Measurements from ENCODE around the gene ADAM23. TPM values are rescaled to one million over a fixed set of nuclear protein-coding genes. Genes with fewer than 3 reads are reported as not detected.

ADAM23 gene
- total and polyA plus RNA-seq, 2 experiments from 2014 or later: 2.8 to 3.3 TPM

DNA sequence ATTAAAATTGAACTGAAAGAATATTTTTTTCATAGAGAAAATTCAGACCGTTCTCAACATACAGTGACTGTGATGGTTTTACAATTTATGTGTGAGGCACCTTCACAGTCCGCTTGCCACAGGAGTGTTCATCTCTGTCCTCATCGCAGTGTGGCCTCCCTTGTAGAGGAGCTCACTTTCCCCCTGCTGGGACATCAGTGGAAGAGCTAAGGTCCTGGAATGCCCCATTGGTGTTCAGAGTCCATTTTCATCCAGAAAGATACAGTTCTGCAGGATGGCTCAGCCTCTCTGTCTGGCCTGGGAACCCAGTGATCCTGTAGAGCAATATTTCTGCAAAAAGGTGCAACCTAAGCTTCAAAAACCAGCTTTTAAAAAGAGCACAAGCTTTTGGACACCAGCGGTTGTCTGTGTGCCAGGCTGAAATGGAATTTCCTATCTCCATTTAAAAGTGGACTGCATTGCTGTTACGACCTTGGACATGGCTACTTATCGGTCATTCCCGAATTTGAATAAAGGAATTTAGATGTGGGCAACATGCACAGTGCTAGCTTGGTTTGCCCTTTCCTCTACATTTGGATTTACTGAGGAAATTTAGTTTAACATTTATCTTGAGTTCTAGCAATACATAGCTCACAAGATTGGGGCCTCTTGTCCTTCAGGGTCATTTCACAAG is 172.2 kb downstream of the ADAM23 start:
- Histone ChIP-seq H3K27ac (no peak overlapping the region), H2AFZ (no peak overlapping the region), H3K9me2 (replicated peaks; ENCODE audit: insufficient read depth) (no peaks in the 10 kb centered on the region), H3K4me2 (no peak overlapping the region), H3K4me1 (ENCODE audit: insufficient read depth) (no peaks in the 10 kb centered on the region), H3K36me3 (replicated peaks; ENCODE audit: insufficient read depth, low read depth) (no peaks in the 10 kb centered on the region), H3K9me3 (ENCODE audit: low read depth) (no peaks in the 10 kb centered on the region), H4K20me1 (ENCODE audit: insufficient read depth, poor library complexity, severe bottlenecking) (no peaks in the 10 kb centered on the region), H3K27me3 (no peaks in the 10 kb centered on the region), H3K79me2 (no peaks in the 10 kb centered on the region), H3K4me3 (no peak overlapping the region)
- TF ChIP-seq EZH2 (IDR thresholded peaks at IDR 0.05; ENCODE audit: borderline replicate concordance): no peak
- TF ChIP-seq, protein P1, sequence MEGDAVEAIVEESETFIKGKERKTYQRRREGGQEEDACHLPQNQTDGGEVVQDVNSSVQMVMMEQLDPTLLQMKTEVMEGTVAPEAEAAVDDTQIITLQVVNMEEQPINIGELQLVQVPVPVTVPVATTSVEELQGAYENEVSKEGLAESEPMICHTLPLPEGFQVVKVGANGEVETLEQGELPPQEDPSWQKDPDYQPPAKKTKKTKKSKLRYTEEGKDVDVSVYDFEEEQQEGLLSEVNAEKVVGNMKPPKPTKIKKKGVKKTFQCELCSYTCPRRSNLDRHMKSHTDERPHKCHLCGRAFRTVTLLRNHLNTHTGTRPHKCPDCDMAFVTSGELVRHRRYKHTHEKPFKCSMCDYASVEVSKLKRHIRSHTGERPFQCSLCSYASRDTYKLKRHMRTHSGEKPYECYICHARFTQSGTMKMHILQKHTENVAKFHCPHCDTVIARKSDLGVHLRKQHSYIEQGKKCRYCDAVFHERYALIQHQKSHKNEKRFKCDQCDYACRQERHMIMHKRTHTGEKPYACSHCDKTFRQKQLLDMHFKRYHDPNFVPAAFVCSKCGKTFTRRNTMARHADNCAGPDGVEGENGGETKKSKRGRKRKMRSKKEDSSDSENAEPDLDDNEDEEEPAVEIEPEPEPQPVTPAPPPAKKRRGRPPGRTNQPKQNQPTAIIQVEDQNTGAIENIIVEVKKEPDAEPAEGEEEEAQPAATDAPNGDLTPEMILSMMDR (IDR thresholded peaks at IDR 0.05; ENCODE audit: poor library complexity): no peak
- TF ChIP-seq EZH2phosphoT487 (IDR thresholded peaks at IDR 0.05; ENCODE audit: low read depth, severe bottlenecking, unreplicated experiment): no peak
- WGBS (ENCODE audit: low lambda C conversion rate, missing lambda C conversion rate): 78% methylated on average over 7 of the region's 7 CpGs
- DNase-seq (ENCODE audit: low spot score): no peak

DNA sequence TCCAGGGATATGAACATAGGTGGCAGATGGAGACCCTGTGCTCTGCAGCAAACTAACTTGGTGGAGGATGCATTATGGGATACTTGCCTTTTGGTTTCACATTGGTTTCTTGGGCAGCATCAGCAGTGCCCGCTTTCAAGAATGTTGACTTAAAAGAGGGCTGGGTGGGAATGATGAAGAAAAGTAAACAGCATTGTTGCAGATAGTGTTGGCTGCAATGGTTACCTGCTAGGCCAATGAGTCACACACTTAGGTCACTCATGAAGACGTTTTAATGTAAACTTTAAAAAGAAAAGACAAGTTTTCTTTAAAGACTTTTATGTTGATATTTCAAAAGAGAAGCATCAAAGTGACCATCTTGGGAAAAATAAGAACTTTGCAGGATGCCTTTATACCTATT is 172.8 kb downstream of the ADAM23 start:
- Histone ChIP-seq H3K27me3 (no peaks in the 10 kb centered on the region), H3K9me2 (replicated peaks; ENCODE audit: insufficient read depth) (no peaks in the 10 kb centered on the region), H3K27ac (no peak overlapping the region), H3K4me1 (ENCODE audit: insufficient read depth) (no peaks in the 10 kb centered on the region), H3K4me2 (no peak overlapping the region), H4K20me1 (ENCODE audit: insufficient read depth, poor library complexity, severe bottlenecking) (no peaks in the 10 kb centered on the region), H3K79me2 (no peaks in the 10 kb centered on the region), H3K4me3 (no peak overlapping the region), H3K36me3 (replicated peaks; ENCODE audit: insufficient read depth, low read depth) (no peaks in the 10 kb centered on the region), H2AFZ (no peak overlapping the region), H3K9me3 (ENCODE audit: low read depth) (no peaks in the 10 kb centered on the region)
- peak; percentile 9 for DNase-seq (ENCODE audit: low spot score)
- TF ChIP-seq, protein P1 (IDR thresholded peaks at IDR 0.05; ENCODE audit: poor library complexity): no peak
- TF ChIP-seq EZH2phosphoT487 (IDR thresholded peaks at IDR 0.05; ENCODE audit: low read depth, severe bottlenecking, unreplicated experiment) (no peak), EZH2 (IDR thresholded peaks at IDR 0.05; ENCODE audit: borderline replicate concordance) (no peak)
- WGBS (ENCODE audit: low lambda C conversion rate, missing lambda C conversion rate): 44% methylated on average over 2 of the region's 2 CpGs

DNA sequence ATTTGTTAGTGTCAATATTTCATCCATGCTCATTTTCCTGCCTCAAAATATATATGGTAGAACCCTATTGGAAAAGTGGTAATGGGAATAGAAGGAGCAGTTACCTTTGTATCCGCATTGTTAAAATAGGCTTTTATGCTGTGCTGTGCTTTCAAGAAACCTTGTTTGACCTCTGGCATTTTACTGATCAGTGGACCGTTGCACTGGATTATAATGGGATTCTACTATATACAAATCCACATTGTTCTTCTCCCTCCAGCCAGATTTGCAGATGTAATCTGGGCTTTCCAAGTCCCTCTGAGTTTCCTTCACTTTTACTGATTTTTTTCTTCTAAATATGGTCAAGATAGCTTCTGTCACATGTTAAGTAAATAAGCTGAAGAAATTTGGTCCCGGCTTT is 175.7 kb downstream of the ADAM23 start:
- no peak overlapping the region for H3K4me3 ChIP-seq
- H3K9me2 ChIP-seq (replicated peaks; ENCODE audit: insufficient read depth): no peaks in the 10 kb centered on the region
- 86% methylated on average over 3 of the region's 3 CpGs for WGBS (ENCODE audit: low lambda C conversion rate, missing lambda C conversion rate)
- no peak overlapping the region for H3K27ac ChIP-seq
- DNase-seq (ENCODE audit: low spot score): no peak
- no peak overlapping the region for H2AFZ ChIP-seq
- no peaks in the 10 kb centered on the region for H3K79me2 ChIP-seq
- no peaks in the 10 kb centered on the region for H3K9me3 ChIP-seq (ENCODE audit: low read depth)
- H3K4me2 ChIP-seq: no peak overlapping the region
- no peaks in the 10 kb centered on the region for H3K27me3 ChIP-seq
- no peaks in the 10 kb centered on the region for H3K4me1 ChIP-seq (ENCODE audit: insufficient read depth)
- no peaks in the 10 kb centered on the region for H4K20me1 ChIP-seq (ENCODE audit: insufficient read depth, poor library complexity, severe bottlenecking)
- TF ChIP-seq EZH2 (IDR thresholded peaks at IDR 0.05; ENCODE audit: borderline replicate concordance): no peak
- no peak for TF ChIP-seq EZH2phosphoT487 (IDR thresholded peaks at IDR 0.05; ENCODE audit: low read depth, severe bottlenecking, unreplicated experiment)
- TF ChIP-seq, protein P1 (IDR thresholded peaks at IDR 0.05; ENCODE audit: poor library complexity): no peak
- H3K36me3 ChIP-seq (replicated peaks; ENCODE audit: insufficient read depth, low read depth): no peaks in the 10 kb centered on the region
